HUES64 (cell line): Measurements from ENCODE around the gene PRH1.

Experiments
- H3K27ac ChIP-seq: 2 replicates; pipeline ENCODE4 v1.7.0; 2013; ENCODE audit warnings: low read depth, low read length, inconsistent platforms
- H3K27me3 ChIP-seq: 2 replicates; pipeline ENCODE4 v1.6.1; 2013; ENCODE audit warnings: mild to moderate bottlenecking, low read length; ENCODE audit not compliant: insufficient read depth
- H3K36me3 ChIP-seq: 2 replicates; pipeline ENCODE4 v1.6.1; 2013; ENCODE audit warnings: mild to moderate bottlenecking, low read length; ENCODE audit not compliant: insufficient read depth
- H3K4me1 ChIP-seq: 2 replicates; pipeline ENCODE4 v1.6.1; 2013; ENCODE audit warnings: mild to moderate bottlenecking, low read length, moderate library complexity; ENCODE audit not compliant: insufficient read depth
- H3K4me3 ChIP-seq: 2 replicates; pipeline ENCODE4 v1.5.1; 2013; ENCODE audit warnings: mild to moderate bottlenecking, low read length, moderate library complexity
- H3K9ac ChIP-seq: 2 replicates; pipeline ENCODE4 v1.6.1; 2013; ENCODE audit warnings: mild to moderate bottlenecking, low read depth, low read length
- H3K9me3 ChIP-seq: 2 replicates; pipeline ENCODE4 v1.6.1; 2013; ENCODE audit warnings: low read depth, low read length; ENCODE audit not compliant: insufficient read depth
- WGBS: fragments of 150-250, 120-280 bp; methylation state at CpG from one replicate; pipeline ENCODE4 v1.1.7; 2013; ENCODE audit warnings: missing lambda C conversion rate; 5-methylcytosine and 5-hydroxymethylcytosine counted together

PRH1 gene

DNA sequence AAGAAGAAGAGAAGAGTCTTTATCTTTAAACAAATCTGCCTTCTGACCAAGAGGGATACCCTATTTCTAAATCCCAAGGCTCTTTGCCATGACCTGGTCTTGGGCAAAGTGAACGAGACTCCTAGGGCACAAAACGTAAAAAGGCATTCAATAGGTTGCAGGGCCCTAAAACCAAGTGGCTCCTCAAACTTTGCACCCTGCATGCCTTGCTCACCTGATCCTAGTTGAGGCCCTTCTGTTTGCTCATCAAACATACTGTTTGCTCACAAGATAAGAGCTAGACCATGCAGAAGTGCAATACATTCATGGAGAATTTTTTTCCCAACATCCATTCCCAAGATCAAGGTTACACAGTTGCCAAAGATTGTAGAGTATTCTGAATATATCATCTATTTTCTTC is 7.9 kb upstream of the PRH1 start:
- 93% methylated on average over 2 of the region's 2 CpGs for WGBS
- no peak overlapping the region for H3K27ac ChIP-seq
- peaks cover 5% of the 10 kb centered on the region; the same call in 1 of the 2 replicates for H3K4me1 ChIP-seq
- no peaks in the 10 kb centered on the region for H3K36me3 ChIP-seq
- H3K27me3 ChIP-seq = no peaks in the 10 kb centered on the region
- H3K9me3 ChIP-seq = no peaks in the 10 kb centered on the region
- no peak overlapping the region for H3K9ac ChIP-seq
- no peak overlapping the region for H3K4me3 ChIP-seq

- Histone ChIP-seq H3K27me3 (no peaks in the 10 kb centered on the region), H3K4me1 (peaks cover 5% of the 10 kb centered on the region; the same call in 1 of the 2 replicates), H3K36me3 (no peaks in the 10 kb centered on the region), H3K27ac (no peak overlapping the region), H3K9me3 (no peaks in the 10 kb centered on the region), H3K9ac (no peak overlapping the region), H3K4me3 (no peak overlapping the region)
Measured at GRCh38 chr12:10889226-10889625, 5.2 kb upstream of the PRH1 start.

GRCh38 chr12:10873378-10873777 is 10.7 kb downstream of the PRH1 start:
- H3K9ac ChIP-seq = no peak overlapping the region
- no peaks in the 10 kb centered on the region for H3K9me3 ChIP-seq
- H3K4me3 ChIP-seq = no peak overlapping the region
- H3K4me1 ChIP-seq = no peaks in the 10 kb centered on the region
- H3K27ac ChIP-seq = no peak overlapping the region
- H3K27me3 ChIP-seq = no peaks in the 10 kb centered on the region
- peaks cover 10% of the 10 kb centered on the region; the same call in 1 of the 2 replicates for H3K36me3 ChIP-seq
- 86% methylated on average over 2 of the region's 2 CpGs for WGBS

GRCh38 chr12:10867381-10867780 is 16.7 kb downstream of the PRH1 start:
- no peaks in the 10 kb centered on the region for H3K4me1 ChIP-seq
- H3K27ac ChIP-seq = no peak overlapping the region
- 93% methylated on average over 2 of the region's 2 CpGs for WGBS
- no peaks in the 10 kb centered on the region for H3K27me3 ChIP-seq
- H3K4me3 ChIP-seq = no peak overlapping the region
- H3K36me3 ChIP-seq = no peaks in the 10 kb centered on the region
- H3K9me3 ChIP-seq = 0 out of 2 replicates have a peak, but pooled peaks cover 3% of the 10 kb centered on the region
- no peak overlapping the region for H3K9ac ChIP-seq

GRCh38 chr12:10863512-10864218 is 20.4 kb downstream of the PRH1 start:
- Histone ChIP-seq H3K9ac (no peak overlapping the region), H3K4me1 (no peaks in the 10 kb centered on the region), H3K36me3 (no peaks in the 10 kb centered on the region; the same call in 1 of the 2 replicates), H3K27me3 (no peaks in the 10 kb centered on the region), H3K27ac (no peak overlapping the region), H3K4me3 (no peak overlapping the region), H3K9me3 (0 out of 2 replicates have a peak, but pooled peaks cover 5% of the 10 kb centered on the region)
- no CpG with 5 or more reads among the region's 2 CpGs for WGBS

- no peaks in the 10 kb centered on the region for H3K27me3 ChIP-seq
- peaks cover 5% of the 10 kb centered on the region; the same call in 1 of the 2 replicates for H3K36me3 ChIP-seq
- H3K4me3 ChIP-seq = no peak overlapping the region
- no peaks in the 10 kb centered on the region for H3K4me1 ChIP-seq
- WGBS = 92% methylated on average over 2 of the region's 2 CpGs
- no peak overlapping the region for H3K9ac ChIP-seq
- peaks cover 21% of the 10 kb centered on the region for H3K9me3 ChIP-seq
- no peak overlapping the region for H3K27ac ChIP-seq
Measured at GRCh38 chr12:10861366-10861765, 22.7 kb downstream of the PRH1 start.

DNA sequence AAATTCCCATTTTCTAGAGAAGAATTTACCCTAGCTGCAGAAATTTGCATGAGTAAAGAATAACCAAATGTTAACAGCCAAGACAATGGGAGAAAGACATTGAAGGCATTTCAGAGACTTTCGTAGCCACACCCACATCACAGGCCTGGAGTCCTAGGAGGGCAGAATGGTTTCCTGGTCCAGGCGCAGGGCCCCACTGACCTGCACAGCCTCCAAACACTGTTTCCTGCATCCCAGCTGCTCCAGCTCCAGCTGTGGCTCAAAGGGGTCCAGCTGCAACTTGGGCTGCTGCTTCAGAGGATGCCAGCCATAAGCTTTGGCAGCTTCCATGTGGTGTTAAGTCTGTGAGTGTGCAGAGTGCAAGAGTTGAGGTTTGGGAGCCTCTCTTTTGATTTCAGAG is 28.2 kb downstream of the PRH1 start:
- Histone ChIP-seq H3K4me3 (no peak overlapping the region), H3K4me1 (no peaks in the 10 kb centered on the region), H3K27me3 (no peaks in the 10 kb centered on the region), H3K36me3 (peaks cover 11% of the 10 kb centered on the region; the same call in 1 of the 2 replicates), H3K9ac (no peak overlapping the region), H3K9me3 (peaks cover 30% of the 10 kb centered on the region), H3K27ac (no peak overlapping the region)
- 94% methylated on average over 2 of the region's 2 CpGs for WGBS

- Histone ChIP-seq H3K9me3 (peaks cover 30% of the 10 kb centered on the region), H3K27ac (no peak overlapping the region), H3K36me3 (peaks cover 11% of the 10 kb centered on the region; the same call in 1 of the 2 replicates), H3K27me3 (no peaks in the 10 kb centered on the region), H3K4me1 (no peaks in the 10 kb centered on the region), H3K9ac (no peak overlapping the region), H3K4me3 (no peak overlapping the region)
- WGBS = 86% methylated on average over 2 of the region's 2 CpGs
Measured at GRCh38 chr12:10853776-10854175, 30.3 kb downstream of the PRH1 start.

GRCh38 chr12:10851243-10851858 is 32.7 kb downstream of the PRH1 start:
- Histone ChIP-seq H3K27me3 (no peaks in the 10 kb centered on the region), H3K36me3 (peaks cover 11% of the 10 kb centered on the region; the same call in 1 of the 2 replicates), H3K27ac (no peak overlapping the region), H3K4me3 (no peak overlapping the region), H3K9me3 (peaks cover 13% of the 10 kb centered on the region), H3K4me1 (no peaks in the 10 kb centered on the region), H3K9ac (no peak overlapping the region)
- WGBS = 94% methylated on average over 4 of the region's 4 CpGs

DNA sequence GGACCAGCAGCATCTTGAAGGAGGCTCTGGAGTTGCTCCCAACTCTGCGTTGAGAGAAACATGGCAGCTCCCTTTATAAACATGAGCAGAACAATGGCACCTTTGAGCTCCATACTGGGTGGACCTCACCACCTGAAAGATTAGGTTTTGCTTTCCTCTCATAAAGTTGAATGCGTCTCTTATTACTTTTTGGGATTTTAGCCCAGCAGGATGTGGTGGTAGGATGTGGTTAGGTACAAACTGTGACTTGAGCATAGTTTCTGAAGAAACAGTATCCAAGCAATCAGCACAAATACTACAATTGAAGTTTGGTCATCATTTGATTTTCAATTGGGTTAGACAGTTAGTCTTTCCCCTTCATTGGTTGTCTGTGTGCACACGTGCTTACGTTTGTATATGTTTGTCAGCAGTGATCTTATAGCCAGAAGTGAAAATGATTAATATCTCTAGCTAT is 34.6 kb downstream of the PRH1 start, which contains the start of gene PRR4:
Gene PRR4, minus strand, starts transcription at position 51 of the 454 bp plus-strand sequence. Its CDS starts 38 bp downstream, at position 13.
- no peaks in the 10 kb centered on the region for H3K27me3 ChIP-seq
- no peak within 1 kb of the TSS for H3K9ac ChIP-seq
- no peak within 1 kb of the TSS for H3K4me3 ChIP-seq
- 93% methylated on average over 4 of the region's 4 CpGs for WGBS
- 0 out of 2 replicates have a peak, but pooled peaks cover 4% of the 10 kb centered on the region for H3K4me1 ChIP-seq
- no peak within 1 kb of the TSS for H3K27ac ChIP-seq
- peaks cover 6% of the 10 kb centered on the region; the same call in 1 of the 2 replicates for H3K36me3 ChIP-seq
- no peaks in the 10 kb centered on the region for H3K9me3 ChIP-seq

DNA sequence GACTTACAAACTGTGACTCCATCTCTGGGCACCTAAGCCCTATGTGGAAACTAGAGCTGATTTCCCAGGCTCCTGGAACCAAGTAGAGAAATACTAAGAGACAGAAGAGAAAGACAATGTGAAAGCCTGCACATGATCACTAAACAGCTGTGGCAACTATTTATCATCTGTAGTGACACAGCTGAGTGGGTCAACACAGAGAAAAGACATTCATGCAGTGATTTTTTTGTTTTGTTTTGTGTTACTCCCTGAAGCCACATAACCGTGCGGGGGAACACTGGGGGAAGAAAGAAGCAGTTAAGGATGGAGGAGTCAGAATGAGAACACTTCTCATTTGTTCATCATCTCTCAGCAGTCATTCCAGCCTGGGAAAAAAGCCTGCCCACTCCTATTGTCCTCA is 36.3 kb downstream of the PRH1 start:
- no peak overlapping the region for H3K27ac ChIP-seq
- peaks cover 9% of the 10 kb centered on the region; the same call in 1 of the 2 replicates for H3K4me1 ChIP-seq
- no peak overlapping the region for H3K4me3 ChIP-seq
- H3K27me3 ChIP-seq = no peaks in the 10 kb centered on the region
- H3K36me3 ChIP-seq = peaks cover 6% of the 10 kb centered on the region; the same call in 1 of the 2 replicates
- no peak overlapping the region for H3K9ac ChIP-seq
- WGBS = 36% methylated on average over 2 of the region's 2 CpGs
- no peaks in the 10 kb centered on the region for H3K9me3 ChIP-seq
